Measurements from ENCODE around the gene TBX10.

TBX10 gene

GRCh38 chr11:67670316-67671210, 31.0 kb upstream of the TBX10 start:
- Histone ChIP-seq H3K4me3 (ENCODE audit: low read depth in 1 of 2, low read length in 2 of 2) (no peak overlapping the region), H3K27me3 (ENCODE audit: low read depth, low read length) (peaks cover 4% of the 10 kb centered on the region), H3K36me3 (ENCODE audit: control insufficient read depth in 1 of 2, insufficient read depth in 2 of 2, low read length in 2 of 2) (no peaks in the 10 kb centered on the region), H3K9me3 (ENCODE audit: control insufficient read depth in 1 of 2, low read length in 2 of 2) (no peaks in the 10 kb centered on the region), H3K4me1 (ENCODE audit: control insufficient read depth in 1 of 2, insufficient read depth in 2 of 2, low read length in 2 of 2) (no peaks in the 10 kb centered on the region), H3K27ac (ENCODE audit: low read length) (no peak overlapping the region)

GRCh38 chr11:67668192-67668551, 28.6 kb upstream of the TBX10 start:
- H3K4me3 ChIP-seq (ENCODE audit: low read depth in 1 of 2, low read length in 2 of 2), result no peak overlapping the region
- H3K4me1 ChIP-seq (ENCODE audit: control insufficient read depth in 1 of 2, insufficient read depth in 2 of 2, low read length in 2 of 2), result no peaks in the 10 kb centered on the region
- H3K27ac ChIP-seq (ENCODE audit: low read length), result no peak overlapping the region
- H3K27me3 ChIP-seq (ENCODE audit: low read depth, low read length), result no peaks in the 10 kb centered on the region
- H3K9me3 ChIP-seq (ENCODE audit: control insufficient read depth in 1 of 2, low read length in 2 of 2), result no peaks in the 10 kb centered on the region
- no peaks in the 10 kb centered on the region for H3K36me3 ChIP-seq (ENCODE audit: control insufficient read depth in 1 of 2, insufficient read depth in 2 of 2, low read length in 2 of 2)

GRCh38 chr11:67667490-67668191, 28.1 kb upstream of the TBX10 start:
- Histone ChIP-seq H3K9me3 (ENCODE audit: control insufficient read depth in 1 of 2, low read length in 2 of 2) (no peaks in the 10 kb centered on the region), H3K36me3 (ENCODE audit: control insufficient read depth in 1 of 2, insufficient read depth in 2 of 2, low read length in 2 of 2) (no peaks in the 10 kb centered on the region), H3K27ac (ENCODE audit: low read length) (no peak overlapping the region), H3K4me1 (ENCODE audit: control insufficient read depth in 1 of 2, insufficient read depth in 2 of 2, low read length in 2 of 2) (no peaks in the 10 kb centered on the region), H3K27me3 (ENCODE audit: low read depth, low read length) (no peaks in the 10 kb centered on the region), H3K4me3 (ENCODE audit: low read depth in 1 of 2, low read length in 2 of 2) (no peak overlapping the region)

GRCh38 chr11:67666676-67667489, 27.3 kb upstream of the TBX10 start:
- H3K9me3 ChIP-seq (ENCODE audit: control insufficient read depth in 1 of 2, low read length in 2 of 2), result no peaks in the 10 kb centered on the region
- no peaks in the 10 kb centered on the region for H3K27me3 ChIP-seq (ENCODE audit: low read depth, low read length)
- H3K4me1 ChIP-seq (ENCODE audit: control insufficient read depth in 1 of 2, insufficient read depth in 2 of 2, low read length in 2 of 2), result no peaks in the 10 kb centered on the region
- no peak overlapping the region for H3K27ac ChIP-seq (ENCODE audit: low read length)
- H3K4me3 ChIP-seq (ENCODE audit: low read depth in 1 of 2, low read length in 2 of 2), result no peak overlapping the region
- H3K36me3 ChIP-seq (ENCODE audit: control insufficient read depth in 1 of 2, insufficient read depth in 2 of 2, low read length in 2 of 2), result no peaks in the 10 kb centered on the region

- Histone ChIP-seq H3K4me1 (ENCODE audit: control insufficient read depth in 1 of 2, insufficient read depth in 2 of 2, low read length in 2 of 2) (no peaks in the 10 kb centered on the region), H3K36me3 (ENCODE audit: control insufficient read depth in 1 of 2, insufficient read depth in 2 of 2, low read length in 2 of 2) (no peaks in the 10 kb centered on the region), H3K27ac (ENCODE audit: low read length) (no peak overlapping the region), H3K4me3 (ENCODE audit: low read depth in 1 of 2, low read length in 2 of 2) (no peak overlapping the region), H3K9me3 (ENCODE audit: control insufficient read depth in 1 of 2, low read length in 2 of 2) (no peaks in the 10 kb centered on the region), H3K27me3 (ENCODE audit: low read depth, low read length) (no peaks in the 10 kb centered on the region)
Observed at GRCh38 chr11:67666303-67666645, 26.7 kb upstream of the TBX10 start.

- no peaks in the 10 kb centered on the region for H3K9me3 ChIP-seq (ENCODE audit: control insufficient read depth in 1 of 2, low read length in 2 of 2)
- no peak overlapping the region for H3K27ac ChIP-seq (ENCODE audit: low read length)
- H3K4me1 ChIP-seq (ENCODE audit: control insufficient read depth in 1 of 2, insufficient read depth in 2 of 2, low read length in 2 of 2), result no peaks in the 10 kb centered on the region
- no peak overlapping the region for H3K4me3 ChIP-seq (ENCODE audit: low read depth in 1 of 2, low read length in 2 of 2)
- no peaks in the 10 kb centered on the region for H3K36me3 ChIP-seq (ENCODE audit: control insufficient read depth in 1 of 2, insufficient read depth in 2 of 2, low read length in 2 of 2)
- H3K27me3 ChIP-seq (ENCODE audit: low read depth, low read length), result no peaks in the 10 kb centered on the region
Observed at GRCh38 chr11:67665541-67666302, 26.2 kb upstream of the TBX10 start.

- Histone ChIP-seq H3K4me3 (ENCODE audit: low read depth in 1 of 2, low read length in 2 of 2) (no peak overlapping the region), H3K27ac (ENCODE audit: low read length) (no peak overlapping the region), H3K4me1 (ENCODE audit: control insufficient read depth in 1 of 2, insufficient read depth in 2 of 2, low read length in 2 of 2) (no peaks in the 10 kb centered on the region), H3K27me3 (ENCODE audit: low read depth, low read length) (no peaks in the 10 kb centered on the region), H3K36me3 (ENCODE audit: control insufficient read depth in 1 of 2, insufficient read depth in 2 of 2, low read length in 2 of 2) (no peaks in the 10 kb centered on the region), H3K9me3 (ENCODE audit: control insufficient read depth in 1 of 2, low read length in 2 of 2) (no peaks in the 10 kb centered on the region)
Observed at GRCh38 chr11:67664696-67665540, 25.4 kb upstream of the TBX10 start.

- no peaks in the 10 kb centered on the region for H3K36me3 ChIP-seq (ENCODE audit: control insufficient read depth in 1 of 2, insufficient read depth in 2 of 2, low read length in 2 of 2)
- no peaks in the 10 kb centered on the region for H3K4me1 ChIP-seq (ENCODE audit: control insufficient read depth in 1 of 2, insufficient read depth in 2 of 2, low read length in 2 of 2)
- H3K4me3 ChIP-seq (ENCODE audit: low read depth in 1 of 2, low read length in 2 of 2), result no peak overlapping the region
- H3K9me3 ChIP-seq (ENCODE audit: control insufficient read depth in 1 of 2, low read length in 2 of 2), result no peaks in the 10 kb centered on the region
- H3K27me3 ChIP-seq (ENCODE audit: low read depth, low read length), result no peaks in the 10 kb centered on the region
- no peak overlapping the region for H3K27ac ChIP-seq (ENCODE audit: low read length)
Observed at GRCh38 chr11:67664213-67664585, 24.6 kb upstream of the TBX10 start.

- no peaks in the 10 kb centered on the region for H3K9me3 ChIP-seq (ENCODE audit: control insufficient read depth in 1 of 2, low read length in 2 of 2)
- no peaks in the 10 kb centered on the region for H3K36me3 ChIP-seq (ENCODE audit: control insufficient read depth in 1 of 2, insufficient read depth in 2 of 2, low read length in 2 of 2)
- no peaks in the 10 kb centered on the region for H3K27me3 ChIP-seq (ENCODE audit: low read depth, low read length)
- H3K4me3 ChIP-seq (ENCODE audit: low read depth in 1 of 2, low read length in 2 of 2), result no peak overlapping the region
- no peak overlapping the region for H3K27ac ChIP-seq (ENCODE audit: low read length)
- no peaks in the 10 kb centered on the region for H3K4me1 ChIP-seq (ENCODE audit: control insufficient read depth in 1 of 2, insufficient read depth in 2 of 2, low read length in 2 of 2)
Observed at GRCh38 chr11:67663532-67664212, 24.1 kb upstream of the TBX10 start.
